NCI-H524 treated with DMSO at 0.1 percent for 48 hours (cell line): ENCODE data around the gene ST7.
"Not testable (repeated sequence)": the region's sequence is repeated elsewhere in the genome, so short reads cannot be mapped to it uniquely, and the experiment has no call there.

ENCODE experiments used
- DNase-seq: peaks from one replicate; lab custom pipeline; 2025; lab: John Stamatoyannopoulos, UW

Gene ST7

DNA sequence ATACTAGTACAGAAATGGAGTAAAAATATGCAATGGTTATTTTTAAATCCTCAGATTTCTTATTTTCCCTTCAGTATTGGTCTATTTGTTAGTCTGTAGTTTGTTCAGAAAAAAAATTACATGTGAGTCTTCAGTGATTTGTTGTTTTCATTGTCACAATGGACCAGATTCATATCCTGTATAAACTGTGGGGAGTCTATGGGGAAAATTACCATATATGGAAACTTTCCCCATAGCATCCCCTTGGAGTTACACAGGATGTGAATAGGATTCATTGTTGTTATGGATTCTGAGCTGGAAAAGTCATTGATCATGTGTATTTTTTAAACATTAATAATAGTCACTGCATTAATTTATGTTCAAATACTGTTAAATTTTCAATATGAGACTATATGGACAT lies 72.6 kb downstream of the ST7 start:
- DNase-seq: no peak

DNA sequence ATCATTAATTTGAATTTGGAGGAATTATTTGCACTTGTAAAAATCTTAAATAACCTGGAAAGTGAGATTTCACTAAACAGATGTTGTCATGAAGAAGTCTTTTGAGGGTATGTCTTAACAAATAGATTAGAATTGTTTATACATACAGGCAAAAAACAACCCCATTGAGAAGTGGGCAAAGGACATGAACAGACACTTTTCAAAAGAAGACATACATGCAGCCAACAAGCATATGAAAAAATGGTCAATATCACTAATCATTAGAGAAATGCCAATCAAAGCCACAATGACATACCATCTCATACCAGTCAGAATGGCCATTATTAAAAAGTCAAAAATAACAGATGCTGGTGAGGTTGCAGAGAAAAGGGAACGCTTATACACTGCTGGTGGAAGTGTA lies 77.0 kb downstream of the ST7 start:
- DNase-seq: not testable (repeated sequence)

- DNase-seq: not testable (repeated sequence)
Observed at GRCh38 chr7:117030793-117031192, 77.5 kb downstream of the ST7 start.

- DNase-seq: no peak
Observed at GRCh38 chr7:117032810-117033209, 79.5 kb downstream of the ST7 start.

- DNase-seq: no peak
Observed at GRCh38 chr7:117034851-117035464, 81.7 kb downstream of the ST7 start.

GRCh38 chr7:117035465-117035862 lies 82.2 kb downstream of the ST7 start:
- DNase-seq: no peak

GRCh38 chr7:117036053-117036669 lies 82.9 kb downstream of the ST7 start:
- no peak for DNase-seq

GRCh38 chr7:117036836-117037235 lies 83.5 kb downstream of the ST7 start:
- no peak for DNase-seq

DNA sequence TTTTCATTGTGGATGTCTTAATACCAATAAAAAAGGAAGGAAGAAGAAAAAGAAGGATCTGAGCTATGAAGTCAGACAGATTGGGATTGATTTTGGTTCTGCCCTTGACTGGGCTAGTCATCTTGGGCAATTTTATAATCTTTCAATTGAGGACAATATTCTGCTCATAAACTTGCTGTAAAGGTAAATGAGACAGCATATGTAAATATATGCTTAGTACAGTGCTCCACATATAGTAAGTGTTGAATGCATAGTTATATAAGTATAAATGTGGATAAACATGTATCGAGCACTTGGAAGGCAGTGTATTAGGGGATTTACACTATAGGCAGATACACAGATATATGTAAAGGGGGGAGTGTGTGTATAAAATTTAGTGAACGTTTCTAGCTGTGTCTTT lies 85.1 kb downstream of the ST7 start:
- no peak for DNase-seq

GRCh38 chr7:117041007-117041406 lies 87.7 kb downstream of the ST7 start:
- no peak for DNase-seq

DNA sequence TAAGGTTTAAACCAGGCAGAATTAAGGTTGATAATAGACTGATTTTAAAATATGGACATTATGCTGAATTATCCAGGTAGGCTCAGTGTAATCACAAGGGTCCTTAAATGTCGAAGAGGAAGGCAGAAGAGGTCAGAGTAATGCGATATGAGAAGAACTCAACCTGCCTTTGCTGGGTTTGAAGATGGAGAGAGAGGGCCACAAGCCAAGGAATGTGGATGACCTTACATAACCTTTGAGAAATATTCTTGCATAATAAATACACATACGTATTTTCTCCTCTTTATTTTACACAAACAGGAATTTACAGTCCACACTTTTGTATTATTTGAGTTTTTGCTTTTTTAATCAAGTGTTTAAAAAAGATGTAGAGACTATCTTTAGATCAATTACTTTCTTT lies 88.5 kb downstream of the ST7 start:
- no peak for DNase-seq

- DNase-seq: no peak
Observed at GRCh38 chr7:117043108-117043825, 90.0 kb downstream of the ST7 start.

- DNase-seq: no peak
Observed at GRCh38 chr7:117044664-117045063, 91.4 kb downstream of the ST7 start.

GRCh38 chr7:117045927-117046710 lies 92.8 kb downstream of the ST7 start:
- no peak for DNase-seq

DNA sequence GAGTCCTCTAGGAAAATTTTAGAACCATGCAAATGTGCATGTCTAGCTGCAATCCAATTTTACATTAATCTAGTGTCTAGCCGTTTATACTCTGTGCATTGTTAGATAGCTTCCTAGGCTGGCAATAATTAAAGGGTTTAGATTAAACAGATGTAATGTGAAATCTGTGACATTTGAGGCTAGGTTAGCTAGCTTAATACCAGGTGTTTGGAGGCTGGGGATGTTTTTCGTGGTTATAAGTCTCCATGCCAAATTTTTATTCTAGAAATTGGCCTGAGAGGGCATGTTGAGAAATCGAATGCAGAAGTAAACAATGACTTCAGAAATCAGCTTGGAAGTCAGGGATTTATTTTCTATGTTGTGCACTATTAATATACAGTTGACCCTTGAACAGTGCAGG lies 94.2 kb downstream of the ST7 start:
- no peak for DNase-seq

DNA sequence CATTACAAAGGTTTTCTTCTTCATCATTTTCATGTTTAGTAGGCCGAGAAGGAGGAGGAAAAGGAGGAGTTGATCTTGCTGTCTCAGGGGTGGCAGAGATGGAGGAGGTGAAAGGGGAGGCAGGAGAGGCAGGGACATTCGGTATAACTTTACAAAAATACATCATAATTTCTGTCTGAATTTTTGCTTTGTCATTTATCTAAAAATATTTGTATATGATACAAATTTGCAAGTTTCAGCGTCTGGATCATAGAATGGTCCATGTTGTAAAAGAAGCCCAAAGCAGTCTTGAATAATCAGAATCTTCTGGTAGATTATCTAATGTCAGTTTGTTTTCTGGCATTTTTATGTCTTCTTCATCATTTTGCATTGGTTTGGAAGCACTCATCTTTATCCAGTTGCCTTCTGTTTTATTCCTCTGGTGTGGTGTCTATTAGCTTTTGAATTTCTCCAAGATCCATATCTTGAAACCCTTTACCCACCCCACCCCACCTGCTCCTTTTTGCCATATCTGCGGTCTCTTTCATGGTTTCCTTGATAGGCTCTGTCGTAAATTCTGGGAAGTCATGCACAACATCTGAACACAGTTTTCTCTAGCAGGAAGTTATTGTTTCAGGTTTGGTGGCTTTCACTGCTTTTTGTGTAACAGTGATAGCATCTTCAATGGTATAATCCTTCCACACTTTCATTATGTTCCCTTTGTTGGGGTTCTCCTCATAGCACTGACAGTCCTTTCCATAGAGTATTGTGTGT lies 95.0 kb downstream of the ST7 start:
- DNase-seq: no peak

- DNase-seq: no peak
Observed at GRCh38 chr7:117048882-117049281, 95.6 kb downstream of the ST7 start.

DNA sequence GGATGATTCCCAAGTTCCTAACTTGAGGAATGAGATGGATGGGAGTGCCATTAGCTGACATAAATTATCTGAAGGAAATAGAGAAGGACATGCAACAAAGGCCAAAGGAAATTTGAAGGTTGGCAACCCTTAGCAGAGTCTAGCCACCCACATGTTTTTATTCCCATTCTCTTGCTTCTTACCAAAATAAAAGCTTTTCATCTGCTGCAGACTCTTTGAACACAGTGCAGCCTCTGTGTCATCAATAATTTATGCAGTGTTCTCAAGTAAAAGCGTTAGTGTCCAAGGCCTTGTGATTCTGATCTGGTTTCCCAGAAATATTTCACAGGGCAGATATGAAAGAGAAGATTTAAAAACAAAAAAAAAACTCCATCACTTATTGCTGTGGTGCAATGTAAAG lies 98.5 kb downstream of the ST7 start:
- no peak for DNase-seq

GRCh38 chr7:117053432-117053831 lies 100.1 kb downstream of the ST7 start:
- no peak for DNase-seq

- DNase-seq: no peak
Observed at GRCh38 chr7:117061751-117062150, 108.5 kb downstream of the ST7 start.

GRCh38 chr7:117062300-117062699 lies 109.0 kb downstream of the ST7 start:
- DNase-seq: no peak

DNA sequence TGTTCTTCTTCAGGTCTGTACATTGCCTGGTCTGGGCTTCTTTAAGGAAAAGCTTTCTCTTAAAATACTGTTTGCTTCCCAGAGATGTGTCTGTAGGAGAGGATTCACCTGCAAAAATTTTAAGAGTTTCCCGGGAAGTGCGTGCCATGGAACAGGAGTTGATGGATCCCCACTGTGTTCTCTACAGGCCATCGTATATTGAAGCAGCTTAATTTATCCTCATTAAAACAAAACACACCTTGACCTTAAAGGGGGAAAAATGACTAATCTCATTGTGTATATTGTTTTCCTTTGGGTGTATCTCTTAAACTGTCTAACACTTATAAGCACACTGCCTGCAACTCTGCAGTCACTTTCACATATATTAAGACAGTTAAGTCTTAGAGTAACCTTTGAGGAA lies 111.4 kb downstream of the ST7 start:
- no peak for DNase-seq
